HEK293T (cell line): Measurements from ENCODE around the gene SCAND1.

Source experiments
- ARNT ChIP-seq: fragments of 450-650 bp; IDR thresholded peaks from 2 replicates; pipeline ENCODE4 v1.6.1; 2017; ENCODE audit warnings: mild to moderate bottlenecking
- LEF1 ChIP-seq: fragments of 450-650 bp; IDR thresholded peaks from 2 replicates; pipeline ENCODE4 v1.6.1; 2017; ENCODE audit warnings: mild to moderate bottlenecking, borderline replicate concordance
- SP1 ChIP-seq: fragments of 450-650 bp; IDR thresholded peaks from 2 replicates; pipeline ENCODE4 v1.6.1; 2017
- SUZ12 ChIP-seq: fragments of 450-650 bp; IDR thresholded peaks from 2 replicates; pipeline ENCODE4 v1.6.1; 2016; ENCODE audit warnings: mild to moderate bottlenecking

- TF ChIP-seq LEF1 (no peak), SP1 (no peak), ARNT (no peak), SUZ12 (no peak)
Measured at GRCh38 chr20:35967979-35968640, 13.8 kb upstream of the SCAND1 start, which contains the start of gene CNBD2.
